Activated CD4-positive, alpha-beta T cell treated with anti-CD3 and anti-CD28 coated beads for 24 hours (primary cell): Measurements from ENCODE around the gene TCF4.

ENCODE experiments used
- DNase-seq, 2 donors: peaks; one replicate each; pipeline ENCODE4 v3.0.0-alpha.2; 2020; ENCODE audit warnings: low read depth in 2 of 2

The TCF4 gene

GRCh38 chr18:55442561-55442960 lies 145.4 kb downstream of the TCF4 start:
- DNase-seq: no peak

- DNase-seq: no peak
Observed at GRCh38 chr18:55440988-55441387, 147.0 kb downstream of the TCF4 start.

- DNase-seq: no peak
Observed at GRCh38 chr18:55439056-55439455, 148.9 kb downstream of the TCF4 start.

- DNase-seq: no peak
Observed at GRCh38 chr18:55435592-55435991, 152.4 kb downstream of the TCF4 start.

GRCh38 chr18:55433648-55434047 lies 154.3 kb downstream of the TCF4 start:
- no peak for DNase-seq

GRCh38 chr18:55433140-55433539 lies 154.9 kb downstream of the TCF4 start:
- DNase-seq: no peak

- no peak for DNase-seq
Observed at GRCh38 chr18:55432307-55433040, 155.5 kb downstream of the TCF4 start.

- DNase-seq: no peak
Observed at GRCh38 chr18:55430026-55430425, 158.0 kb downstream of the TCF4 start.

- no peak for DNase-seq
Observed at GRCh38 chr18:55427951-55428350, 160.0 kb downstream of the TCF4 start.

- DNase-seq: no peak
Observed at GRCh38 chr18:55425698-55426097, 162.3 kb downstream of the TCF4 start.

- no peak for DNase-seq
Observed at GRCh38 chr18:55422456-55423180, 165.4 kb downstream of the TCF4 start.

GRCh38 chr18:55421615-55422419 lies 166.2 kb downstream of the TCF4 start:
- no peak for DNase-seq

- DNase-seq: no peak
Observed at GRCh38 chr18:55421308-55421614, 166.7 kb downstream of the TCF4 start.

GRCh38 chr18:55420665-55421307 lies 167.2 kb downstream of the TCF4 start:
- no peak for DNase-seq

- no peak for DNase-seq
Observed at GRCh38 chr18:55419947-55420664, 167.9 kb downstream of the TCF4 start.

- no peak for DNase-seq
Observed at GRCh38 chr18:55419132-55419946, 168.7 kb downstream of the TCF4 start.

GRCh38 chr18:55418439-55418838 lies 169.6 kb downstream of the TCF4 start:
- DNase-seq: no peak

GRCh38 chr18:55416791-55417190 lies 171.2 kb downstream of the TCF4 start:
- no peak for DNase-seq

- DNase-seq: peak; percentile 55 to 63
Observed at GRCh38 chr18:55415258-55415871, 172.6 kb downstream of the TCF4 start.

- DNase-seq: no peak
Observed at GRCh38 chr18:55414475-55414874, 173.5 kb downstream of the TCF4 start.
